Caco-2 (cell line): Measurements from ENCODE around the gene TMTC2. TPM values are rescaled to one million over a fixed set of nuclear protein-coding genes. Genes with fewer than 3 reads are reported as not detected.

ENCODE experiments used
- BruUV-seq: library from RNA; stranded (reverse); fragments of 400-500 nt; replicated peaks from 2 replicates; lab custom pipeline; 2021; lab: Mats Ljungman, UMichigan
- CTCF ChIA-PET: fragments of 300-600 bp; sonication (Branson Sonifier 250); formaldehyde crosslinking; loops from one replicate; lab custom pipeline; 2022; ENCODE audit warnings: antibody characterized with exemption; lab: Charles Lee
- POLR2A ChIA-PET: fragments of 300-600 bp; sonication (Branson Sonifier 250); formaldehyde crosslinking; loops from one replicate; lab custom pipeline; 2022; ENCODE audit warnings: antibody characterized with exemption; lab: Charles Lee
- DNase-seq, 2 experiments: peaks; one replicate each; pipeline versions ENCODE4 v3.0.0 to v3.0.0-alpha.2; 2020 to 2022
- H3K27me3 ChIP-seq: replicated peaks from 2 replicates; pipeline ENCODE4 v1.6.0; 2011; ENCODE audit warnings: low read length; ENCODE audit not compliant: control insufficient read depth, insufficient read depth
- H3K36me3 ChIP-seq: 2 replicates; pipeline ENCODE4 v1.5.1; 2011; ENCODE audit warnings: low read length; ENCODE audit not compliant: control insufficient read depth, insufficient read depth
- H3K4me1 ChIP-seq: fragments of 250-450 bp; sonication (Bioruptor Pico); 2 replicates; pipeline ENCODE4 v1.5.1; 2020; ENCODE audit warnings: mild to moderate bottlenecking
- H3K4me3 ChIP-seq: 2 replicates; pipeline ENCODE4 v1.5.1; 2011; ENCODE audit warnings: low read depth, mild to moderate bottlenecking, control low read depth, low read length
- H3K9me3 ChIP-seq: fragments of 250-450 bp; sonication (Bioruptor Pico); 2 replicates; pipeline ENCODE4 v1.5.1; 2020; ENCODE audit warnings: mild to moderate bottlenecking, moderate library complexity
- H3K27ac Mint-ChIP-seq: one replicate; pipeline ENCODE4 v1.8.0; 2022; ENCODE audit warnings: mixed read lengths; ENCODE audit not compliant: unreplicated experiment
- H3K27me3 Mint-ChIP-seq: one replicate; pipeline ENCODE4 v1.8.0; 2022; ENCODE audit warnings: mixed read lengths; ENCODE audit not compliant: insufficient read depth, unreplicated experiment
- H3K36me3 Mint-ChIP-seq: one replicate; pipeline ENCODE4 v1.8.0; 2022; ENCODE audit warnings: mild to moderate bottlenecking, mixed read lengths; ENCODE audit not compliant: insufficient read depth, unreplicated experiment
- H3K4me1 Mint-ChIP-seq: one replicate; pipeline ENCODE4 v1.8.0; 2022; ENCODE audit warnings: low read depth, mixed read lengths; ENCODE audit not compliant: unreplicated experiment
- H3K4me3 Mint-ChIP-seq: one replicate; pipeline ENCODE4 v1.8.0; 2022; ENCODE audit warnings: mild to moderate bottlenecking, moderate library complexity, mixed read lengths; ENCODE audit not compliant: unreplicated experiment
- H3K9me3 Mint-ChIP-seq: one replicate; pipeline ENCODE4 v1.8.0; 2022; ENCODE audit warnings: mixed read lengths; ENCODE audit not compliant: unreplicated experiment
- intact Hi-C: fragments of 100-400 bp; cut with micrococcal nuclease; formaldehyde crosslinking; loops from one replicate; pipeline ENCODE4 v1.10.0; 2022; ENCODE audit not compliant: unreplicated experiment
- total RNA-seq: library from RNA; stranded (reverse); gene quantifications from 2 replicates; pipeline ENCODE4 v1.2.3, GENCODE V29; 2022
- TF ChIP-seq, protein P1 (sequence below), 2 experiments: fragments of 200-600 bp in 1 of 2; IDR thresholded peaks; 1 replicate in 1 of 2; 2 replicates in 1 of 2; pipeline versions ENCODE4 v1.5.1 to v1.8.0; 2011 to 2022; ENCODE audit warnings: antibody characterized with exemption in 1 of 2, control low read depth in 1 of 2, inconsistent platforms in 1 of 2, low read depth in 1 of 2, low read length in 1 of 2, mild to moderate bottlenecking in 1 of 2, moderate library complexity in 1 of 2; ENCODE audit not compliant: insufficient read depth in 1 of 2, severe bottlenecking in 1 of 2, unreplicated experiment in 1 of 2

The TMTC2 gene
- total RNA-seq, 1 experiment from 2014 or later, result 2.2 TPM

DNA sequence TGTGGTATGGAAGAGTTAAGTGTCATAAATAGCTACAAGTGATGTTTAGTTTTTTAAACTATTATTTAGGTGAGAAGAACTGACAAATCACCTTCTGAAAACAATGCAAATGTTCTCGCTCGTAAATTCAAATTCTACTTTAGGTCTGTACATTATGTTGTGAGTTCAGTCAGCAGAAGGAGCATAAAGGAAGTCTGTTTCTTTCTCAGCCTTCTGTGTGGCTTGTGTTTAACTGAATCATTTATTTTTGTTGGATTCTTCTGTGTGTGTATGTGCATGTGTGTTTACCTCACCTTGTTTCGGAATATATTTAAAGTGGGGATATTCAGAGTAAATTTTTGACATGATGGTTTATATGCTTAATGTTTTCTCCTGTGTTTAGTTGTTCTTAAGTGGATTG is 285.9 kb downstream of the TMTC2 start:
- no peaks in the 10 kb centered on the region for H3K9me3 ChIP-seq
- no peaks in the 10 kb centered on the region for H3K36me3 Mint-ChIP-seq
- POLR2A ChIA-PET, result no interaction called here
- H3K27ac Mint-ChIP-seq, result no peak overlapping the region
- TF ChIP-seq, protein P1, sequence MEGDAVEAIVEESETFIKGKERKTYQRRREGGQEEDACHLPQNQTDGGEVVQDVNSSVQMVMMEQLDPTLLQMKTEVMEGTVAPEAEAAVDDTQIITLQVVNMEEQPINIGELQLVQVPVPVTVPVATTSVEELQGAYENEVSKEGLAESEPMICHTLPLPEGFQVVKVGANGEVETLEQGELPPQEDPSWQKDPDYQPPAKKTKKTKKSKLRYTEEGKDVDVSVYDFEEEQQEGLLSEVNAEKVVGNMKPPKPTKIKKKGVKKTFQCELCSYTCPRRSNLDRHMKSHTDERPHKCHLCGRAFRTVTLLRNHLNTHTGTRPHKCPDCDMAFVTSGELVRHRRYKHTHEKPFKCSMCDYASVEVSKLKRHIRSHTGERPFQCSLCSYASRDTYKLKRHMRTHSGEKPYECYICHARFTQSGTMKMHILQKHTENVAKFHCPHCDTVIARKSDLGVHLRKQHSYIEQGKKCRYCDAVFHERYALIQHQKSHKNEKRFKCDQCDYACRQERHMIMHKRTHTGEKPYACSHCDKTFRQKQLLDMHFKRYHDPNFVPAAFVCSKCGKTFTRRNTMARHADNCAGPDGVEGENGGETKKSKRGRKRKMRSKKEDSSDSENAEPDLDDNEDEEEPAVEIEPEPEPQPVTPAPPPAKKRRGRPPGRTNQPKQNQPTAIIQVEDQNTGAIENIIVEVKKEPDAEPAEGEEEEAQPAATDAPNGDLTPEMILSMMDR (IDR thresholded peaks at IDR 0.05; ENCODE audit: insufficient read depth in 1 of 2, low read depth in 1 of 2, low read length in 1 of 2, severe bottlenecking in 1 of 2, unreplicated experiment in 1 of 2), result no peak
- H3K27me3 Mint-ChIP-seq, result no peaks in the 10 kb centered on the region
- no TSS peak for BruUV-seq
- no peak overlapping the region for H3K4me3 ChIP-seq
- intact Hi-C loops, result no loop called here
- no peaks in the 10 kb centered on the region for H3K27me3 ChIP-seq
- H3K4me1 Mint-ChIP-seq, result no peaks in the 10 kb centered on the region
- no peak for DNase-seq
- H3K4me1 ChIP-seq, result no peaks in the 10 kb centered on the region
- no peaks in the 10 kb centered on the region for H3K36me3 ChIP-seq
- CTCF ChIA-PET, result no interaction called here
- H3K9me3 Mint-ChIP-seq, result no peaks in the 10 kb centered on the region
- no peak overlapping the region for H3K4me3 Mint-ChIP-seq

DNA sequence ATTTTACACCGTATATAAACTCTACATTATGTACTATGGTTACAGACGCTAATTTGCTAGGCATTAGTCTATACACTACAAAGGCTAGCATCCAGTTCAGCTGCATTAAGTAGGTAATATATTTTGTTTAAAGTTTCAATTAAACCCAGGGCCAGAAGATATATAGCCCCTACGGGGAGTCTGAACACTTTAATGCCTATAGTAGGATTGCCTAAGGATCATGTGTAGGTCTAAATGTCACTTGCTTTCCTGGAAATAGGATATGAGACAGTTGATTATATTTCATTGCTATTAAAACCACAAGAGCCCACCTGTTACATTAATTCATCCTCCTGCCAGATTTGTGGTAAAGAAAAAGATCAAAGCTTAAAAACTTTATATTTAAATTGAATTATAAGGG is 286.9 kb downstream of the TMTC2 start:
- H3K27me3 ChIP-seq, result no peaks in the 10 kb centered on the region
- no peaks in the 10 kb centered on the region for H3K36me3 Mint-ChIP-seq
- BruUV-seq, result no TSS peak
- H3K4me1 ChIP-seq, result no peaks in the 10 kb centered on the region
- ChIA-PET POLR2A (no interaction called here), CTCF (no interaction called here)
- H3K27ac Mint-ChIP-seq, result no peak overlapping the region
- TF ChIP-seq, protein P1 (IDR thresholded peaks at IDR 0.05; ENCODE audit: insufficient read depth in 1 of 2, low read depth in 1 of 2, low read length in 1 of 2, severe bottlenecking in 1 of 2, unreplicated experiment in 1 of 2), result no peak
- no peak overlapping the region for H3K4me3 ChIP-seq
- H3K9me3 Mint-ChIP-seq, result no peaks in the 10 kb centered on the region
- no peak overlapping the region for H3K4me3 Mint-ChIP-seq
- H3K27me3 Mint-ChIP-seq, result no peaks in the 10 kb centered on the region
- H3K9me3 ChIP-seq, result no peaks in the 10 kb centered on the region
- no peaks in the 10 kb centered on the region for H3K36me3 ChIP-seq
- H3K4me1 Mint-ChIP-seq, result no peaks in the 10 kb centered on the region
- intact Hi-C loops, result no loop called here
- no peak for DNase-seq

DNA sequence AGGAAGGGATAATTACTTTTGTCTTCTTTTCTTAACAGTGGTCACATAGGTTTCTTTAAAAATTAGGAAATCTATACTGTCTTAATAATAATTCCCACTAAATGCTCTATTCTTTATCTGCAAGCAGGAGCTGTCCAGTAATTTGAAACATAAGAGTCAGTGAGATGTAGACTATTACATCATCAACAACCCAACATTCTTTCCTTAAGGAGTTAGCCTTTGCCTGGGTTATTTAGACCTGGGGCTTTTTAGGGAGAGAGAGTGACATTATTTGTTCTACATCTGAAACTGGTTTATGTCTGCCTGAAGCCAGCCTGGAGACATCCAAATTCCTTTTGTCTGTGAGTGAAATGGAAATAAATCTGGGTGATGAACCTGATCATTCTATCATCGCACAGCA is 294.4 kb downstream of the TMTC2 start:
- Histone ChIP-seq H3K27me3 (no peaks in the 10 kb centered on the region), H3K4me1 (no peaks in the 10 kb centered on the region), H3K36me3 (no peaks in the 10 kb centered on the region), H3K9me3 (no peaks in the 10 kb centered on the region), H3K4me3 (no peak overlapping the region)
- Mint-ChIP-seq H3K4me1 (no peaks in the 10 kb centered on the region), H3K4me3 (no peak overlapping the region), H3K9me3 (no peaks in the 10 kb centered on the region), H3K27ac (no peak overlapping the region), H3K36me3 (no peaks in the 10 kb centered on the region), H3K27me3 (no peaks in the 10 kb centered on the region)
- ChIA-PET POLR2A (no interaction called here), CTCF (no interaction called here)
- TF ChIP-seq, protein P1 (IDR thresholded peaks at IDR 0.05; ENCODE audit: insufficient read depth in 1 of 2, low read depth in 1 of 2, low read length in 1 of 2, severe bottlenecking in 1 of 2, unreplicated experiment in 1 of 2), result no peak
- no peak for DNase-seq
- intact Hi-C loops, result no loop called here
- BruUV-seq, result no TSS peak
